ENCODE results near the gene C18orf63.

GRCh38 chr18:74395006-74395405 is 79.4 kb downstream of the C18orf63 start:
- TF ChIP-seq CTCF (IDR thresholded peaks at IDR 0.05) (no peak), POLR2AphosphoS5 (IDR thresholded peaks at IDR 0.05) (no peak), POLR2A (IDR thresholded peaks at IDR 0.05) (no peak)

Measured in transverse colon (tissue), 4 donors.